Medulla oblongata (tissue), 1 donor: ENCODE data around the gene COL23A1.
"Not testable (repeated sequence)": the region's sequence is repeated elsewhere in the genome, so short reads cannot be mapped to it uniquely, and the experiment has no call there.

Experiments
- DNase-seq: peaks from one replicate; pipeline ENCODE4 v3.0.0-alpha.2; 2015; ENCODE audit errors: extremely low spot score

The COL23A1 gene

GRCh38 chr5:178229111-178229510 is 361.1 kb downstream of the COL23A1 start:
- DNase-seq, result not testable (repeated sequence)

DNA sequence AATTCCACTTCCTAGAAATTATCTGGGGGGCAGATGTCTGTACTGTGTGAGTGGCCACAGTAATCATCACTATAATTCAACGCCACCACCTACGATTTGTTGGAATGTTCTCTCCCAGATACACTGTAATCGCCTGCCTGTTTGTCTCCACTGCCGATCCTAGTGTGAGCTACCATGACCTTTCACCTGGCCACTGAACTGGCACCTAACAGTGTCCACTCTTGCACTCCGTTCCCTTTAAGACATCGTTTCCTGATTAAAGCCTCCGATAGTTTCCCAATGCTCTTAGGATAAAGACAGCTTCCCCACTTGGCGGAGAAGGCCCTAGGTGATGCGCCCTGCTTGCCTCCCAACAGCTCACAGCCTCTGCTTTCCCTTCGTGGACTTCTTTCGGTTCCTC is 361.6 kb downstream of the COL23A1 start:
- no peak for DNase-seq

DNA sequence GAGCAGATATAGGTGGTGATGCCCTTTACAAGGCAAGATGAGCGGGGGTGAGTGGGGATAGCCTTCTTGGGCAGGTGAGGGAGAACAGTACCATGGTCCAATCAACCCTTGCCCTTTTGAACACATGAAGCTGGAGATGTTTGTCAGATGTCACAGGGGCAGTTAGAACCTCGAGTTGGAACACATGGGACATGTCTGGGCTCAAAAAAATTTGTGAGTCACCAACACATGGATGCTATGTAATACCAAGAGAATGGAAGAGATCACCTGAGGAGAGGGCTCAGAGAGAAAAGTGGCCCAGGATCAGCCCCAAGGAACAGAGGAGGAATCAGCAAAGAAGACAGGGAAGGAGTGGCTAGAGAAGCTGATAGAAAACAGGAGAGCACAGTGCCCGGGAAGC is 362.3 kb downstream of the COL23A1 start:
- no peak for DNase-seq

DNA sequence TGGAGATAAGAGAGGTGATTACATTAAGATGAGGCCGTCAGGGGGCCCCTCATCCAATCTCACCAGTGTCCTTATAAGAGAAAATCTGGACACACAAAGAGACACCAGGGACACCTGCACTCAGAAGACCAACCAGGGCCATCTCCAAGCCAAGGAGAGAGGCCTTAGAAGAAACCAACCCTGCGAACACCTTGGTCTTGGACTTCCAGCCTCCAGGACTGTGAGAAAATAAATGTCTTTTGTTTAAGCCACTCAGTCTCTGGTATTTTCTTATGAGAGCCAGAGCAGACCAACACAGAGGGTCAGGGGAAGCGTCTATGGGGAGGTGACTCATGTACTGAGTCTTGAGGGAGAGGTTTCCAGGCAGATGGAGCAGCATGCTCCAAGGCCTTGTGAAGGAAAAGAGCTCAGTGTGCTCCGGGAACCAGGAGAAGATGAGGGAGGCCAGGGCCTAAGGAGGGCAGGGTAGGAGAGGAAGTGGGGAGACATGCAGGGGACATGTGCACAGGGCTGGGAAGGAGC is 363.0 kb downstream of the COL23A1 start:
- no peak for DNase-seq

DNA sequence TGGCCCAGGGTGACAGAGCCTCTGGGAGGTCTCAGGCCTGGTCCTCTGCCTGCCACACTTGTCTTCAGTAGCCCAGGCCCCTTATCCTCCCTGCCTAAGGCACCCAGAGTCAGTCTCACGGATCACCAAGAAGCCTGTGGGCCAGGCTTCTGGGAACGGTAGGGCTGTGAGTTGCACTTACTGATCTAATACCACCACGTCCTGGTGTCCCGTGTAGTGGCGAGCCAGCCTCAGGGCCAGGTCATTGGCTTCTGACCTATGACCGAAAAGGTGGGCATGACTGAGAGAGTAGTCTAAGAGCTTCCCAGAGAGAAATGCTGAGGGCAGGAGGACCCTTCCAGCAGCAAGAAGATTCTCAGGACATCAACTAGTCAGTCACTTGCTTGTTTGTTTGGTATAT is 365.0 kb downstream of the COL23A1 start:
- no peak for DNase-seq

DNA sequence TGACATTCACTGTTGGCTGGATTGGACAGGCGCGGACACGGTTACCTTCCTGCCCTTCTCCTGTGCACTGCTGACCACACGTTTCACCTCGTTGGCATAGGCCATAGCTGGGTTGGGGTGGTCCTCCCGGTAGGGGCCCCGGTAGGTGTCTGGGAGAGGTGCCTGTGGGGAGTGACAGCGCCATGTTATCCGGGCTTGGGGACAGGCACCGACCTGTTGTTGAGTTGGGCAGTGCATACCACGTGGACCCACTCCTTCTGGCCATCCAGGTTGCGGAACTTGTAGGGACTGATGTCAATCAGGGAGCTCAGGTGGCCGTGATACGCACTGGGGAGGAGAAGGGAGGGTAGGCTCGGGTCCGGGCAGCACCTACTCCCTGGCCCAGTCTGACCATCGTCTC is 365.8 kb downstream of the COL23A1 start:
- no peak for DNase-seq

- no peak for DNase-seq
Observed at GRCh38 chr5:178223828-178224335, 366.3 kb downstream of the COL23A1 start.

GRCh38 chr5:178223196-178223773 is 366.9 kb downstream of the COL23A1 start:
- DNase-seq, result no peak

DNA sequence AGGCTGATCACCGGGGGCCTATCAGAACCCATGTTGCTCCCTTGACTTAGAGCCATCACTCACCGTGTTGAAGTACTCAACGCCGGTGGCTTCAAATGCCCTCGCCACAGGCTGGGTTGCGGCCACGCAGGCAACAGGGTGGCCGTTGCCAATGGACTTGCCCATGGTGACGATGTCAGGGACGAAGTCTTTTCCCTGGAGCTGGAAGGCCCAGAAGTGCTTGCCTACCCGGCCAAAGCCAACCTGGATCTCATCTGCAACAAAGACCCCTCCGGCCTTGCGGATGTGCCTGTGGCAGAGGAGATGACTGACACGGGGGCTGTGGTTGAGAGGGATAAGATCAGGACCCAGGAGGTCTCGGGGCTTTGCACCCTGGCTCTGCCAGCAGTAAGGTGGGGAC is 367.9 kb downstream of the COL23A1 start:
- DNase-seq, result no peak

- DNase-seq, result no peak
Observed at GRCh38 chr5:178221853-178222252, 368.3 kb downstream of the COL23A1 start.

- no peak for DNase-seq
Observed at GRCh38 chr5:178221282-178221681, 368.9 kb downstream of the COL23A1 start.

- no peak for DNase-seq
Observed at GRCh38 chr5:178218827-178219226, 371.4 kb downstream of the COL23A1 start.

GRCh38 chr5:178218237-178218776 is 371.9 kb downstream of the COL23A1 start:
- DNase-seq, result no peak

GRCh38 chr5:178216779-178217178 is 373.4 kb downstream of the COL23A1 start:
- DNase-seq, result no peak

DNA sequence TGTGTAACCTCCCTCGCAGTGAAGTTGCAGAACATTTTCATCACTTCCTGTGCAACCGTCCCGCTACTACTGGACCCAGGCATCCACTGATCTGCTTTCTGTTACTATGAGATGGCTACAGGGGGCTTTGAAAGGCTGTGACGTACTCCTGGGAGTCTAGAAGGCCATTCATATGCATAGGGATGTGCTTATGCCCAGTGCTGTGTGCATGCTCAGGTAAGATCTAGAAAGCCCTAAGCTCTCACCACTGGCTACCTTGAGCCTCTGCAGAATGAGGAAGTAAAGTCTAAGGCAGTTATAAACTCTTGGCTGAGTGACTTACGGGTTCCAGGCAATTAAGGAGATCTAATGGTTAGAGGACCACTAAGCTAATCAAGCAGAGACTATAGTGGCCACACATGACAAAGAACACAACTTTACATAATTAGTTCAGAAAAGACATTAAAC is 374.1 kb downstream of the COL23A1 start:
- no peak for DNase-seq

DNA sequence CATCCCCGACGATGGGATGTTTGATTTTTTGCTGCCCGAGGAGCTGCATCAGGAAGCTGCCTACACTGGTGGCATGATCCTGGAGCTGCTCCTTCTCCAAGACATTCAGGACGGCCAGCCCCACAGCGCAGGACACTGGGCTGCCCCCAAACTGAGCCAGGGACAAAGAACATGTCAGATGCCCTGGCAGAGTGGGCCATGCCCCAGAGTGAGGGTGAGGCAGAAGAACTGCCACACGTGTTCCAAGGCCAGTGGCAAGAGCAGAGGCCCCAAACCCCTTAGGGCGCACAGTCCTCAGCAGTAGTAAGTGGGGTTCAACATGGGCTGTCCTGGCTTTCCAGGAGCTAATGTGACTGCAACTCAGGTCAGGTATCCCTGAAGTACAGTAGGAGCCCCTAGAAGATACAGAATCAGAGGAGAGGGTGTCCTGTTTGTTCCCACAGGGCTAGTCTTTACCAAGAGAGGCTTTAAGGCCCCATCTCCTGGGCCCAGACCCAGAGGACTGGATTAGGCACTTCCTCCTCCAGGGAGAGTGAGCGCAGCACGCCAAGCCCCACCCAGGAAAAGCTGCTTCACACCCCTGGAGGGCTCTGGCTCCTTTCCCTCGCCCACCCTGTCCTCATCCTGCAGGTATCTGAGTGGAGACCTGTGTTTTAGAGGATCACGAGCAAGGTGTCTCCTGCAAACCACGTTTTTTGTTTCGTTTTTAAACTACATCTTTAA is 374.8 kb downstream of the COL23A1 start:
- DNase-seq, result no peak

- DNase-seq, result no peak
Observed at GRCh38 chr5:178214160-178214803, 375.9 kb downstream of the COL23A1 start.

DNA sequence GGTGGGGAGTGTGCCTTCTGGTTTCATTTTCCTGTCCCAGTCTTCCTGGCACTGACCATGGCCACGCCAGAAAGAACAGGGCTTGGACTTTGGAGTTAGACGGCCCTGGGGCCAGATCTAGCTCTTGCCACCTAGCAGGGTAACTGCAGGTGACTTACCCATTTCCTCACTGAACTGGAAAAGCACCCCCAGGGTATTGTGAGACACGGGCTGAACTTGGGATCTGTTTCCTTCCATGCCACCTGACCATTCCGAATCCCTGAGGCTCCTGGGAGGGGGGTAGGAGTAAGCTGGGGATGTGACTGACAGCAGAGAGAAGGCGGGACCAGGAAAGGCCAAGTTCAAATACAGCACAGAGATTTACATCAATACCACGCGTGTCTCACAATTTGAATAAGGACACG is 376.4 kb downstream of the COL23A1 start:
- no peak for DNase-seq

DNA sequence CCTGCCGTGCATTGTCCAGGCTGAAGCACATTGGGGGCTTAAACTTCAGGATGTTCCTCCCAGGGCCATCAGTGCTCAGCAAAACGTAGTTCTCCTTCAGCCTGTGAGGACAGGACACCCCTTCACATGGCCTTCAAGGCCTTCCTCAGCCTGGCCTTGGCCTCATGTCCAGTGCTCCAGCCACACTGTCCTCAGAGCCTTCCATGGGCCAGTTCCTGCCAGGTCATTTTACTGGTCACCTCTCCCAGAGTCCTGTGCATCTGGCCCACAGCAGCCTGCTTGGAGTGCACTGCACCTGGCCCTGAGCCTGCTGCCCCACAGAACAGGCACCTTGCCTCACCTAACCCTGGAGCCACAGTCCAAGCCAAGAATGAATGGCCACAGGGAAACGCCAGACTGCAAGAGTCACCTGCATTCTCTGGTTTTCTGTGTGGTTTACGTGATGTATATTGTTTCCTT is 377.2 kb downstream of the COL23A1 start:
- DNase-seq, result no peak

- no peak for DNase-seq
Observed at GRCh38 chr5:178212241-178213002, 377.8 kb downstream of the COL23A1 start.
